ENCODE data around the gene USP48. TPM values are rescaled to one million over a fixed set of nuclear protein-coding genes. Genes with fewer than 3 reads are reported as not detected.

Gene USP48
- total and polyA plus RNA-seq, 2 of the 13 experiments (the other 11 are each of a cell fraction or from before 2014, with no cell fraction given) = 30.4 to 30.7 TPM

DNA sequence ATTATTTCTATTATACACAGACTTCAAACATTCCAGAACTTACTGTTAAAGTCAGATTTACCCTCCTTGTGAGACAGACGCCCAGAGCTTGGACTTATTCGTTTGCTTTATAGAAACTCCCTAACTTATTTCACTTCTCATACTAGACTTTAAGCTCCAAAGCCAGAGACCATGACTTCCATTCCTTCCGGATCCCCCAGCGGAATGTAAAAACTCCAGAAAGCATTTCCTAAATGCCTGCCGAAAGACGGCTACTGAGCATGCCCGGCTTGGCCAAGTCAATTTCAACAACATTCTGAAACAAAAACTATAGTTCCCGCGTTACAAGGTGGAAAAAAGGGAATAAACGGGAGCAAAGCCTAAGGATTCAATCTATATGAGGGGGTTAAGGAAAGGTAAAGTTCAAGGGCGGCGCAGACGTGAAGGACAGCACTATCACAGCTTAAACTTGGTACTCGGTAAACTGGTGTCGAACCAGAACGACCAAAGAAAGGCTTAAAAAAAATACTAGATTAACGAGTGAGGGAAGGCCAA, 1.1 kb downstream of the USP48 start (continued):
- TF ChIP-seq, protein P1, sequence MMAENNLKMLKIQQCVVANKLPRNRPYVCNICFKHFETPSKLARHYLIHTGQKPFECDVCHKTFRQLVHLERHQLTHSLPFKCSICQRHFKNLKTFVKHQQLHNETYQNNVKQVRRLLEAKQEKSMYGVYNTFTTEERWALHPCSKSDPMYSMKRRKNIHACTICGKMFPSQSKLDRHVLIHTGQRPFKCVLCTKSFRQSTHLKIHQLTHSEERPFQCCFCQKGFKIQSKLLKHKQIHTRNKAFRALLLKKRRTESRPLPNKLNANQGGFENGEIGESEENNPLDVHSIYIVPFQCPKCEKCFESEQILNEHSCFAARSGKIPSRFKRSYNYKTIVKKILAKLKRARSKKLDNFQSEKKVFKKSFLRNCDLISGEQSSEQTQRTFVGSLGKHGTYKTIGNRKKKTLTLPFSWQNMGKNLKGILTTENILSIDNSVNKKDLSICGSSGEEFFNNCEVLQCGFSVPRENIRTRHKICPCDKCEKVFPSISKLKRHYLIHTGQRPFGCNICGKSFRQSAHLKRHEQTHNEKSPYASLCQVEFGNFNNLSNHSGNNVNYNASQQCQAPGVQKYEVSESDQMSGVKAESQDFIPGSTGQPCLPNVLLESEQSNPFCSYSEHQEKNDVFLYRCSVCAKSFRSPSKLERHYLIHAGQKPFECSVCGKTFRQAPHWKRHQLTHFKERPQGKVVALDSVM (CRISPR knock-in tag; IDR thresholded peaks at IDR 0.05) = peak; percentile 66
- TF ChIP-seq ETV5 (CRISPR knock-in tag; IDR thresholded peaks at IDR 0.05; ENCODE audit: borderline replicate concordance) (no peak; the same call in 1 of the 2 replicates), RARA (CRISPR knock-in tag; IDR thresholded peaks at IDR 0.05) (peak; percentile 62), ZBTB20 (CRISPR knock-in tag; IDR thresholded peaks at IDR 0.05; ENCODE audit: borderline replicate concordance, low read depth) (0 out of 2 replicates have a peak, but pooled peaks have one; percentile 25), ATF1 (CRISPR knock-in tag; IDR thresholded peaks at IDR 0.05) (peak; percentile 28; the same call in 1 of the 2 replicates), NFIB (CRISPR knock-in tag; IDR thresholded peaks at IDR 0.05; ENCODE audit: borderline replicate concordance) (no peak), MEF2D (CRISPR knock-in tag; IDR thresholded peaks at IDR 0.05) (no peak), NFKBIZ (CRISPR knock-in tag; IDR thresholded peaks at IDR 0.05) (no peak), SMARCE1 (IDR thresholded peaks at IDR 0.05; ENCODE audit: borderline replicate concordance) (no peak), ZNF549 (CRISPR knock-in tag; IDR thresholded peaks at IDR 0.05) (no peak), GZF1 (CRISPR knock-in tag; IDR thresholded peaks at IDR 0.05) (no peak), RNF2 (conservative IDR thresholded peaks at IDR 0.05; ENCODE audit: low read depth) (no peak), ZNF550 (CRISPR knock-in tag; IDR thresholded peaks at IDR 0.05; ENCODE audit: borderline replicate concordance) (no peak)
- TF ChIP-seq, protein P2, sequence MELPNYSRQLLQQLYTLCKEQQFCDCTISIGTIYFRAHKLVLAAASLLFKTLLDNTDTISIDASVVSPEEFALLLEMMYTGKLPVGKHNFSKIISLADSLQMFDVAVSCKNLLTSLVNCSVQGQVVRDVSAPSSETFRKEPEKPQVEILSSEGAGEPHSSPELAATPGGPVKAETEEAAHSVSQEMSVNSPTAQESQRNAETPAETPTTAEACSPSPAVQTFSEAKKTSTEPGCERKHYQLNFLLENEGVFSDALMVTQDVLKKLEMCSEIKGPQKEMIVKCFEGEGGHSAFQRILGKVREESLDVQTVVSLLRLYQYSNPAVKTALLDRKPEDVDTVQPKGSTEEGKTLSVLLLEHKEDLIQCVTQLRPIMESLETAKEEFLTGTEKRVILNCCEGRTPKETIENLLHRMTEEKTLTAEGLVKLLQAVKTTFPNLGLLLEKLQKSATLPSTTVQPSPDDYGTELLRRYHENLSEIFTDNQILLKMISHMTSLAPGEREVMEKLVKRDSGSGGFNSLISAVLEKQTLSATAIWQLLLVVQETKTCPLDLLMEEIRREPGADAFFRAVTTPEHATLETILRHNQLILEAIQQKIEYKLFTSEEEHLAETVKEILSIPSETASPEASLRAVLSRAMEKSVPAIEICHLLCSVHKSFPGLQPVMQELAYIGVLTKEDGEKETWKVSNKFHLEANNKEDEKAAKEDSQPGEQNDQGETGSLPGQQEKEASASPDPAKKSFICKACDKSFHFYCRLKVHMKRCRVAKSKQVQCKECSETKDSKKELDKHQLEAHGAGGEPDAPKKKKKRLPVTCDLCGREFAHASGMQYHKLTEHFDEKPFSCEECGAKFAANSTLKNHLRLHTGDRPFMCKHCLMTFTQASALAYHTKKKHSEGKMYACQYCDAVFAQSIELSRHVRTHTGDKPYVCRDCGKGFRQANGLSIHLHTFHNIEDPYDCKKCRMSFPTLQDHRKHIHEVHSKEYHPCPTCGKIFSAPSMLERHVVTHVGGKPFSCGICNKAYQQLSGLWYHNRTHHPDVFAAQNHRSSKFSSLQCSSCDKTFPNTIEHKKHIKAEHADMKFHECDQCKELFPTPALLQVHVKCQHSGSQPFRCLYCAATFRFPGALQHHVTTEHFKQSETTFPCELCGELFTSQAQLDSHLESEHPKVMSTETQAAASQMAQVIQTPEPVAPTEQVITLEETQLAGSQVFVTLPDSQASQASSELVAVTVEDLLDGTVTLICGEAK (IDR thresholded peaks at IDR 0.05) = no peak
- TF ChIP-seq, protein P2 (CRISPR knock-in tag; IDR thresholded peaks at IDR 0.05) = no peak
- TF ChIP-seq, protein P3, sequence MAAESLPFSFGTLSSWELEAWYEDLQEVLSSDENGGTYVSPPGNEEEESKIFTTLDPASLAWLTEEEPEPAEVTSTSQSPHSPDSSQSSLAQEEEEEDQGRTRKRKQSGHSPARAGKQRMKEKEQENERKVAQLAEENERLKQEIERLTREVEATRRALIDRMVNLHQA (CRISPR knock-in tag; IDR thresholded peaks at IDR 0.05) = no peak
- TF ChIP-seq, protein P4, sequence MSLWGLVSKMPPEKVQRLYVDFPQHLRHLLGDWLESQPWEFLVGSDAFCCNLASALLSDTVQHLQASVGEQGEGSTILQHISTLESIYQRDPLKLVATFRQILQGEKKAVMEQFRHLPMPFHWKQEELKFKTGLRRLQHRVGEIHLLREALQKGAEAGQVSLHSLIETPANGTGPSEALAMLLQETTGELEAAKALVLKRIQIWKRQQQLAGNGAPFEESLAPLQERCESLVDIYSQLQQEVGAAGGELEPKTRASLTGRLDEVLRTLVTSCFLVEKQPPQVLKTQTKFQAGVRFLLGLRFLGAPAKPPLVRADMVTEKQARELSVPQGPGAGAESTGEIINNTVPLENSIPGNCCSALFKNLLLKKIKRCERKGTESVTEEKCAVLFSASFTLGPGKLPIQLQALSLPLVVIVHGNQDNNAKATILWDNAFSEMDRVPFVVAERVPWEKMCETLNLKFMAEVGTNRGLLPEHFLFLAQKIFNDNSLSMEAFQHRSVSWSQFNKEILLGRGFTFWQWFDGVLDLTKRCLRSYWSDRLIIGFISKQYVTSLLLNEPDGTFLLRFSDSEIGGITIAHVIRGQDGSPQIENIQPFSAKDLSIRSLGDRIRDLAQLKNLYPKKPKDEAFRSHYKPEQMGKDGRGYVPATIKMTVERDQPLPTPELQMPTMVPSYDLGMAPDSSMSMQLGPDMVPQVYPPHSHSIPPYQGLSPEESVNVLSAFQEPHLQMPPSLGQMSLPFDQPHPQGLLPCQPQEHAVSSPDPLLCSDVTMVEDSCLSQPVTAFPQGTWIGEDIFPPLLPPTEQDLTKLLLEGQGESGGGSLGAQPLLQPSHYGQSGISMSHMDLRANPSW (CRISPR knock-in tag; IDR thresholded peaks at IDR 0.05; ENCODE audit: borderline replicate concordance) = no peak
